SW480 (cell line): ENCODE measurements around the gene TRIM16.
"Not testable (repeated sequence)": the region's sequence is repeated elsewhere in the genome, so short reads cannot be mapped to it uniquely, and the experiment has no call there.

Source experiments
- DNase-seq: peaks from one replicate; pipeline ENCODE4 v3.0.0-alpha.2; 2016; ENCODE audit warnings: low spot score

Gene TRIM16

DNA sequence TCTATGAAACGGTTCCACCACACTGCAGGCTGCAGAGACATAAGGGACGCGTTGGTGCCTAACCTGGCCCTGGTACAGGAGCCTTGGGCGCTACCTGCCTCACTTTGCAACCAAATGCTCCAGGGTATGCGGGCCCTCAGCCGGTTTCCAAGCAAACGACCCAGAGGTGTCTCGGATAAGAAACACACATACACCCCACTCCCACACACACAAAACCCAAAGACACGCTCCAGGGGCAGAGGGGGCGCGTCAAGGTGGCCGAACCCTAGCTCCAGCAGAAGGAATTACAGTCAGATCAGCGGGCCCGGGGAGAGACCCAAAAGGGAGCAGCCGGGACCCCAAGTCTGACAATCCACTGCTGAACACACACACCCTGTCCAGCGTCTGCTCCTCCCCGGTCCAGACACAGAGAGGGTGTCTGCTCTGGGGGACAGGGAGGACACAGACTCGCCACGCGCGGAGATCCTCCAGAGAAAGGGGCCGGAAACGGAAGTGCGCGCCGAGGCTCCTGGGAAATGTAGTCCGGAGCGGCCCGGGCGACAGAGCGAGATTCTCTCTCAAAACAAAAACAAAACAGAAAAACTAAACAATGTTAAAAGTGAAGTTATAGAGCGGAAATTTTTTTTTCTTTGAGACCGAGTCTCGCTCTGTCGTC lies at the start of gene TRIM16:
TSS of gene TRIM16 (minus strand) at position 488 of the 655 bp plus-strand sequence. CDS start 32,702 bp downstream, outside the sequence.
- peak; percentile 41 for DNase-seq

DNA sequence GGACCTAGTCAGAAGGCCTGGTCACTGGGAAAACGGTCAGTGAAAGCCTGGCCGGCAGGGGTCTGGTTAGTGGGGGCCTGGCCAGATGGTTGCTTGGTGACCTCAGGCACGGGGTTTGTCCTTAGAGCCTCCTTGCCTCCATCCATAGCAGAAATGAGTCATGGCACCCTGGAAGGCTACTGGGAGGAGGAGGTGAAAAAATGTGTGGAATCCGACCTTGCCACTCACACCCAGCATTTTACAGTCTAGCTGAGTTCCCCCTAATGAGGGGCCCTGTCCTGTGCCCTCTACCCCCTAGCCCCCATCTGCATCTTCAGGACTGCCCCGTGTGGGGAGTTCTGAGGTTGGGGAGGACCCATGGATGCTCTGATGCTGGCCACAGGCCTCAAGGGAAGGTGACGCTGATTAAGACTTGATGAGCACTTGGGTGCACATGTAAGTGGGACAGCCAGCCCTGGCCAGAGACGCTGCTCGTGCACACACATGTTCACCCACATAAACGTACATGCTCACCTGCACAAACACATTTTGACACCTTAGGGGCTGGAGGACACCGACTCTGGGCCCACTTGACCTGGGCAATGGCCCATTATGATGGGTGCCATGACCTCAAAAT lies 49.2 kb upstream of the TRIM16 start:
- DNase-seq = not testable (repeated sequence)

DNA sequence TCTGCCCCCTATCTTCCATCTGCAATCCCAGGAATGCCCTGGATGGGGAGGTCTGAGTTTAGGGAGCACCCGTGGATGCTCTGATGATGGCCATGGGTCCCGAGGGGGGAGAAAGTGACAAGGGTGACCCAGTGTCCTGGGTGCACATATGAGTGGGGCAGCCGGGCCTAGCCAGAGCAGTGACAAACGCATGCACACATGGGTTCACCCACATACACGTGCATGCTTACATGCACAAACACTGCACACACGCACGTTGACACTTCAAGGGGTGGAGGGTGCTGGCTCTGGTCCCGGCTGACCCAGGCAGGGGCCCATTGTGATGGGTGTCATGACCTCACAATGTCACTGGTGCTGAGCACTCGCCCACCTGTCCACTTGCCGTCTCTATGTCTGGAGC lies 47.8 kb upstream of the TRIM16 start, which contains the start of gene TBC1D26:
TSS of gene TBC1D26 (plus strand) at position 384 of the 400 bp plus-strand sequence. CDS start 3,066 bp downstream, outside the sequence.
- not testable (repeated sequence) for DNase-seq

DNA sequence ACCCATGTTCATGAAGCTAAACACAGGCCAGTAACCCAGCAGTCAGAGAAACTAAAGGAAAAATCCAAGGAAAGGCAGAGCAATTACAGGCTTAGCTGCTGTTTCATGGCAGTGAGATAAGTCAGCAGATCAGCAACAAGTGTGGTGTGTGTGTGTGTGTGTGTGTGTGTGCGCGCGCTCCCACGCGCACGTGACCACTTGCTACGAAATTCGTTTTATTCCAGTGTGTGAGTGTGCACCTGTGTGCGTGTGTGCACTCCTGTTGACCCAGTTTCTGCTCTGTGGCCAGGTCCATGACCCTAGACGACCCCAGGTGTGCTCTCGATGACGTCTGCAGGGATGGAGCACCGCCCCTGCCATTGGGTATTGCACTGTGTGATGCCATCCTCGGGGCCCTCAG lies 46.4 kb upstream of the TRIM16 start:
- DNase-seq = not testable (repeated sequence)

DNA sequence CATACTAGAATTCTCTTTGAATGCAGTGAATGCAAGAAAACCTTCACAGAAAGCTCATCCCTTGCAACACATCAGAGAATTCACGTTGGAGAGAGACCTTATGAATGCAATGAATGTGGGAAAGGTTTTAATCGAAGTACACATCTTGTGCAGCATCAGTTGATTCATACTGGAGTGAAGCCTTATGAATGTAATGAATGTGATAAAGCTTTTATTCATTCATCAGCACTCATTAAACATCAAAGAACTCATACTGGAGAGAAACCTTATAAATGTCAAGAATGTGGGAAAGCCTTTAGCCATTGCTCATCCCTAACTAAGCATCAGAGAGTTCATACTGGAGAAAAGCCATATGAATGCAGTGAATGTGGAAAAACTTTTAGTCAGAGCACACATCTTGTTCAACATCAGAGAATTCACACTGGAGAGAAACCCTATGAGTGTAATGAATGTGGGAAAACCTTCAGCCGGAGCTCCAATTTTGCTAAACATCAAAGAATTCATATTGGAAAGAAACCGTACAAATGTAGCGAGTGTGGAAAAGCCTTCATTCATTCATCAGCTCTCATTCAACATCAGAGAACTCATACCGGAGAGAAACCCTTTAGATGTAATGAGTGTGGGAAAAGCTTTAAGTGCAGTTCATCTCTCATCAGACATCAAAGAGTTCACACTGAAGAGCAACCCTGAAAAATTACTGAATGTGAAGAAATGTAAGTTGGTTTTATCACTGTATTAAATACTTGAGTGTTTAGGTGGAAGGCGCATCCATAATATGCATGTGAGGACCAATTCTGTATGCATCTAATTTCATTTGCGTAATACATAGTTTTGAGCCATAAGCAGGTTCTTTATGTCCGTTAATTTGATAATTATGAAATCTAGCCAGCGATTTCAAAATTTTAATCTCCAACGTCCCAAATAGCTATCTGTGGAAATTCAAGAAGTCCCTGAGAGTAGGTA lies 32.8 kb upstream of the TRIM16 start:
- DNase-seq = not testable (repeated sequence)

DNA sequence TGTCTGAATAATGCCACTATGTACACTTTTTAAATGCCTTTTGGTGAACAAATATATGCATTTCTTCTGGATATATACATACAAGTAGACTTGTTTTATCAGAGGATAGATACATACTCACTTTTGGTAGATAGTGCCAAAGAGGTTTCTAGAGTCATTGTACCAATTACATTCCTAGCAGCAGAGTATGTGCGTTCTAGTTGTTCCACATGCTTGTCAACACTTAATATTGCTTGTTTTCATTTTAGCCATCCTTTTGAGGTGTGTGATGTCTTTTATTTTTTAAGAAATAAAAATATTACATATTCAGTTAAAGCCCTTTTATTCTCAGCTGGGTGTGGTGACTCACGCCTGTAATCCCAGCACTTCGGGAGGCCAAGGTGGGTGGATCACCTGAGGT lies 24.8 kb upstream of the TRIM16 start:
- not testable (repeated sequence) for DNase-seq

DNA sequence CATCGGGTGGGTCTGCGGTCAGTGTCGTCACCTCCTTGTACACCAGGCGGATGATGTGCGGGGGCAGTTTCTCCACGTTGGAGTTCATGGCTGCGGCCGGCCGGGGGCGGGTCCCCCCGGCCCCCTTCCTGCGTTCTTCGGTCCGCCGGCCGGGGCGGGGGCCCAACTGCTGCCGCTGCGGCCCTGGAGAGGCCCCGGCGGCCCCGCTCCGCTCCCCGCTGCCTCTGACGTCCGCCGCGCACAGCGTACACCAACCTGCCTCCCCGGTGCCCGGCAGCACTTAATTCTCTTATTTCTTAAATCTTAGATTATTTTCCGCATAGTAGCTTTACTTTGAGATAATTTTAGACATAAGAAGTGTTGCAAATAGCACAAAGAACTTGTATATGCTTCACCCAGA lies 20.7 kb upstream of the TRIM16 start:
- DNase-seq = not testable (repeated sequence)

DNA sequence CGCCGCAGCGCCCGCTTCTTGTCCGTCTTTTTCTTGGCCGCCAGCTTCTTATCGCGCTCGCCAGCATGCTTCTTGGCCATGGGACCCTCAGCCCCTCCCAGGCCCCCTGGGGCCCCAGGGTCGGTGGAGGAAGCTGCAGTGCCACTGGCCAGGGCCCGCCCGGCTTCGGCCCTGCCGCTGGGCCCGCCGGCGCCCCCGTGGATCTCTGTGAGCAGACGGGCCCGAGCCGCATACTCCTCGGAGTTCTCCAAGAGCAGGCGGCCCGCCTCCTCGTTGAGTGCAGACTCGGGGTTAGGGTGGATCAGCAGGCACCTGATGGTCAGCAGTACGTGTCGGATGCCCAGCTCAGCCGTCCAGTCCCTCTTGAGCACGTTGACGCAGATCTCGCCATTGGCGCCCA lies 20.1 kb upstream of the TRIM16 start:
- not testable (repeated sequence) for DNase-seq

DNA sequence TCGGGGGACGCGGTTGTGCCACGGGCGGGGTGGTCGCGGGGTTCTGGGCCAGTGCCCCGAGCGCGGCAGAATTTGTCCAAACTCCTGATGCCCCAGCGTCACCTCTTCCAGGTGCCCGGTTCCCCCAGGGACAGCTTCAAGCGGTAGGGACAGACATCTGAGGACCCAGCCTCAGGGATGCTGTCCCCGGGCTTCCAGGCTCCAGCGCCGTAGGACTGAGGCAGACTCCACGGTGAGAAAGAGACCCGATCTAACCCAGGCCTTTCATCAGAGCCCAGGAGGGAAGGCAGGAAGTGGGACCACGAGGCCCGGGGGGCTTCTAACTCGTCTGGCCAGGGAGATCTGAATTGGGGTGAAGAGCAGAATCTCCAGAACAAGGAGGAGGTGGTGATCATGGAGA lies 15.8 kb upstream of the TRIM16 start:
- DNase-seq = not testable (repeated sequence)

DNA sequence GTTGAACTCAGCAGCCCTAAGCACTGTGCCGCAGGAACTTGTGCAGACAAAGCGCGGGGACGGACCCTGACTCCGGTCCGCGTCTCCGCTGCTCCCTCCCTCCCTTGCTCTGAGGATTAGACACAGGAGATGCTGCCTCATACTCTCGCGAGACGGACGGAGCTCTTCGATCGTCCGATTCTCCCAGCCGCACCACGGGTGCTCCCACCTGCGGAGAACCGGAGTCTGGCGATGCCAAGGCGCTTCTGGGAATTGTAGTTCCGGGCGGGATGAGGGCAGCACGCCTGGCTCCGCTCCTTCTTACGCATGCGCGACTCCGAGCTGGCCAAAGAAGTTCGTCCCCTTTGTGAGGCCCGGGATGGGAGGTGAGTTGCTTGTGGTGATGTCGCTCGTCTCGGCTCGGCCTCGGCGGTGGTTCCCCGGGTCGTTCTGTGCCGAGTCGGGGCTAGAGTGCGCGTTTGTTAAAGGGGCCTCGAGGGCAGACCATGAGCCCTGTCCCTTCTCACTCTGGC lies 15.4 kb upstream of the TRIM16 start, which contains the start of gene ZNF286A:
TSS of gene ZNF286A (plus strand) at position 340 of the 512 bp plus-strand sequence. CDS start 578 bp downstream, outside the sequence.
- peak; percentile 96 for DNase-seq

DNA sequence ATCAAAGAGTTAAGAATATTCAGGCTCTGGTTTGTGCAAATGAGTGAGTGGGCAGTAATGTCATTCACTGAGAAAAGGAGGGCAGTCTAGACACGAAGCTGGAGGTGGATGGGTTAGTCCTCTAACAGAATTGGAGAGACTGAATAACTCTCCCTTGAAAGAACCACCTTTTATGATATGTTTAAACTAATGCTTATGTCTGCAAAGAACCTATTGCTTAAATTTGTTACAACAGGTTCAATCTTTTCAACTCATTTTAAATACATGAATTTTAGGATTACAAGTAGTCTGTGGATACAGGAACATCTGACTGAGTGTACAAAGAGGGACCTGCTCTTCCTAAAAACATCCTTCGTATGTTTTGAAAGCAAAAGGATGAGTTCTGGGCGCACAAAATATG lies 14.9 kb upstream of the TRIM16 start:
- DNase-seq = not testable (repeated sequence)

DNA sequence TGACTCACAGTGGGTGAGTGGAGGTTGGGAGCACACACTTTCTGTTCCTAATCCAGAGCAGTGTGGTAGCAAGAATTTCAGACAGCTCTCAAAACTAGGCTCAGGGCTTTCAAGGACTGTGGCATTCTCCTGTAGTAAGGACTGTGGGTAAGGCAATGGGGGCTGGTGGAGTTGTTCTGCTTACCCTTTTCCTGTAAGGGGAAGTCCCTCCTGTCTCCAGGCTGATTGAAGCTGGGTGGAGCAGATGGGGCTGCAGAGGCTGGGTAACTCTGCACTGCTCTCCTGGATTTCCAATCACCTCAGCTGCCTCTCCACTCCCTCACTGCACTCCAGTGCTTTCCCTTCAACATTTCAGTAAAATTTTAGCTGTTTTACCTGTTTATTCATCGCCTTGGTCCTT lies 3.4 kb upstream of the TRIM16 start:
- not testable (repeated sequence) for DNase-seq

DNA sequence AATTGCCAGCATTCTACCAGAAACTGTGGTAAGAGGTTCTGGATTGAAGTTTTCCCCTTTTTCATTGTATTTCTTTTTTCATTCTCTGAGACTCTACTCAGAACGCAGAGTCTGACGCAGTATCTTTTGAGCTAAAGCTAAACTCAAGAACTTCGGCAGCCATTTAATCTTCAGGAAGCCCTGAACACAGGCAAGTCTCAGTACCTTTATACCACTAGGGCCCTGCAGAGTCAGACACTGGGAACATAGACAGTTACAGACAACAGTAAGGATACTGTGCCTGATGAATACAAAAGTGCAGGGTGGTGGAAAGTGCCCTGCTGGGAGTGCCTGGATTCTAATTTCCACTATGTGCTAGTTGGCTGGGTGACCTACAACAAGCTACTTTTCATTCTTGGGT lies 976 bp downstream of the TRIM16 start:
- DNase-seq = not testable (repeated sequence)

DNA sequence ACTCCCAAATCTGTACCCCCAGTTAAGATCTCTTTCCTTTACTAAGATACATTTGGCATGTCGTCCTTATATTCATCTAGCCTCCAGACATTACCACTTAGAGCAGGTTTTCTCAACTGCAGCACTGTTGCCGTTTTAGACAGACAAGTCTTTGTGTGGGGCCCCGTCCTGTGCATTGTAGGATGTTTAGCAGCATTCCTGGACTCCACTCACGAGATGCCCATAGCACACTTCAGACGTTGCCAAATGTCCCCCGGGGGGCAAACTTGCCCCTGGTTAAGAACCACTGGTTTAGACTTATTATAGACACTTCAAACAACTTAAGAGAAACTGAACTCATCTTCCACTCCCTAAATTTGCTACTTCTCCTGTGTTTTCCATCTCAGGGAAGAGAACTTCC lies 8.1 kb downstream of the TRIM16 start:
- not testable (repeated sequence) for DNase-seq

DNA sequence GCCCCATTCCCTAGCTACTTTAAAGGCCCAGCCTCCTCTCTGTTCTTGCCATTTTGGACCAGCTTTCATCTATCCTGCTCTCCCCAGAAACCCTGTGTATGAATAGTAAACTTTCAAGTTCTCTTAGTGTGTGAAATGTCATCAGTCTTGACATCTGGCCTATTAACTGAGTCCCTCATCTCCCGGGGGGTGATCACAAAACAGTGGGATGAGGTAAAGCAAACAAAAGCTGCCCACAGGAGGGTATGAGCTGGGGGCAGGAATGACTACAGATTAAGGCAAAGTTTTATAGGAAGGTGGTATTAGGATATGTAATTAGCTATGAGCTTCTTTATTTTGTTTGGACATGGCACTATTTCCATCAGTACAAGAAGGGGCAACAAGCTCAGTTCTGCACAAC lies 9.5 kb downstream of the TRIM16 start:
- DNase-seq = not testable (repeated sequence)

DNA sequence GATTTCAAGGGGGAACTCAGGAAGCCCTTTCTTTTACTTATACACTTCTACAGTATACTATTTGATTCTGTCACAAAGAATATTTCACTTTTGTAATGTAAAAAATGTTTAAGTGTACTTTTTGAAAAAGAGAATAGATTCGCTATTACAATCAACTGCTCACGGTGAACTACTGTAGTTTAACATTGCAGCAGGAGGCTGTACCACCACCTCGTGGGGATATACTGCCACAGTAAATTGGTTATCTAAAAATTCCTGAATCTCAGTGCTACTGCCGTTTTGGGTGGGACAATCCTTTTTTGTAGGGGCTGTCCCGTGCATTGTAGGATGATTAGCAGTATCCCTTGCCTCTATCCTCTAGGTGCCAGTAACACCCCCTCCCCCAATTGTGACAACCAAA lies 14.6 kb downstream of the TRIM16 start:
- DNase-seq = not testable (repeated sequence)

DNA sequence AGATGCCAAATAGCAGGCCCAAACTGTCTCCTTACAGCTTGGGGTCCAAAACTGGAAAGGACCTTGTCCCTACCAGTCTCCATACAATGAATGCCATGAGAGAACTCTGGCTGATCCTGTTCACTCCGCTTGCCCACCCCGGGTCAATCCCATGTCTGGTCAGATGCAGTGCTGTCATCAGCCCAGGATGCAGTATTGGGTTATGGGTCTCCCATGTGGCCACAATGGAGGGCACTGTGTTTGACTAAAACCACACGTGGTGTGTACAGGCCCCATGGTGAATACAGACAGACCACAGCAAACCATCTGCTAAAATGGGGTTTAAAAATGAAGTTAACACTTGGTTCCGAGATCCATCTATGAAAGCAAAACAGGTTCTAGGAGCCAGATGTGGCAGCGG lies 20.4 kb downstream of the TRIM16 start:
- no peak for DNase-seq

DNA sequence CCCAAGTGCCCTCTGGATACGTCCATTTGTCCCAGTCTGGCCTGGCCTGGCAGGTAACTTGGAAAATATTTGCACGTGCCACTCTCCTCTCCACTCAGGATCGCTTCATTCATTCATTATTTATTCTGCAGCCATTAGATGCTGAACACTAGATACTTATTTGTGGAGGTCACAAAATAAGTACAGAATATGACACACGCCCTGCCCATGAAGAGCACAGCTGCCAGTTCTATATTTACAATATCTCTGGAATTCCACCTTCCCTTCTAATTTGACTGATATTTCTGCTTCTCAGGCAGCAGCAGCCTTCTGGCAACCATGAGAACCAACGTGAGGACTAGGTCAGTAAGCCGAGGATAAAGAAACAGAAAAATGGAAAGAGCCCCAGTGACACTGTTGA lies 20.9 kb downstream of the TRIM16 start:
- DNase-seq = no peak

DNA sequence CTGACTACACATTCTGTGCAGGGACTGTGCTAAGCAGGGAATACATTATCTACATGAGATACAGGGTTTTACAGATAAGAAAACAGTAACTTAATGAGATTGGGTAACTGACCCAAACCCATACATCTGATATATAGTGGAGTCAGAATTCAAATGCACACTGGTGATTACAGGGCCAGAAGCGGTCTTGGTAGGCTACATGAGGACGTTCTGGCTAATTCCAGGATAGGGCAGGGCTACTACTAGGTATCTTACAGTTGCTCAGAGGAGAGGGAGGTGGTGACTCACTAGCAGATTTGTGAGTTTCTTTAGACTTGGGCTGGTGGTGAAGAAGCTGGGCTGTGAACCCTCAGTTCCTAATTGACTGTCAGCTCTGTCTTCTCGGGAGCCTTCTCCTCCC lies 21.4 kb downstream of the TRIM16 start:
- DNase-seq = no peak

DNA sequence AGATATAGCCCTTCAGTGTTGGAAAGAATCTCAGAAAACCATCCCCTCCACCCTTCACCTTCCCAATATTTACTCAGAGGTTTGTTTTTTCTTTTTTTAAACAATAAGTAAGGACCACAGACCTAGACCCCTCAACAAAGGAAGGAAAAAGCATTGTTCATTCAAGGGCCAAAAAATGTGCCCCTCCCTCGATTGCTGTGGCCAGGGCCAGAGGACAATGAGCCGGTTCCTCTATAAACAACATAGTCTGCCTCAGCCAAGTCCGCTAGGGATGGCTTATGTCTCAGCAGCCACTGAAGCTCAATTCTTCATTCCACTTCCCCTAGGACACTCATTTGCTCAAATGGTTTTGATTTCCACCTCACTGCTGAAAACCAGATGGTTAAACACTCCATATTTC lies 24.0 kb downstream of the TRIM16 start:
- no peak for DNase-seq

DNA sequence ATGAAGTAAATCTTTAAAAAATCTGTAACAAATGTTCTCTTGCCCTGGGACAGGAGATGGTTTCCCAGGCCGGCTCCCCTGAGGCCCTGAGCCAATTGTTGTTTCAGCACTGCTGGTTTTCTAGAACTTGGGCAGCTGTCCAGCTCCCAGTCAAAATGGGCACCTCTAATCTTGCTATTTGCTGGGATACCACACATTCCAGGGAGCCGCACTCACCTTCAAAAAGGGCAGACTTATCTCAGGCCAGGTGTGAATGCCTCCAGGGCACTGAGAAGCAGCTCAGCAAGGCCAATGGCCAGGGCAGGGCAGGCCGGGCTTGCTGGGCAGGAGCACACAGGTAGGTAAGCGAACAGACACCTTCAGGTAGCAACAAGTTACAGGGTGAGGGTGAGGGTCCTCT lies 24.4 kb downstream of the TRIM16 start:
- peak; percentile 75 for DNase-seq

DNA sequence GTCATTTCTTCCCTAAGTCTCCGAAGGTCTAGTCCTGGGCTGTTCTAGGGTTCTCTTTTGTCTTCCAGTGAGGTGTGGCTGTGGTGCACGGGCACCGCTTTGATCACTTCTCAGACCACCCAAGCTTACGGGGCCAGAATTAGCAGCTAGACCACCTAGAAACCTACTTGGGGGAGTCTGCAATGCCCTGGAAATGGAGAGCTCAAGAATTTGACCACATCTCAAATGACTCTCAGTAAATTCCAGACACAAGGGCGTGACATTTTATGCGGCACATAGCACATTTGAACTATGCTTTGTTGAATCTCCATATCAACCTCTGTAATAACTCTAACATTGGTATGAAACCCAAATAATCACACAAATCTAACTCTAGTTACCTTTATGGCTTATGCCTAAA lies 24.9 kb downstream of the TRIM16 start:
- DNase-seq = peak; percentile 39
